H1 (cell line): ENCODE measurements around the gene KLF2. TPM values are rescaled to one million over a fixed set of nuclear protein-coding genes. Genes with fewer than 3 reads are reported as not detected.

Experiments used
- CTCF ChIA-PET: fragments of 300-600 bp; sonication (Branson Sonifier 250); formaldehyde crosslinking; loops from one replicate; lab custom pipeline; 2021; ENCODE audit not compliant: partially characterized antibody; lab: Charles Lee
- POLR2A ChIA-PET: fragments of 300-600 bp; sonication (Branson Sonifier 250); formaldehyde crosslinking; loops from one replicate; lab custom pipeline; 2021; ENCODE audit warnings: inconsistent platforms; ENCODE audit not compliant: partially characterized antibody; lab: Charles Lee
- DNase-seq, 2 experiments: peaks; one replicate each; pipeline versions ENCODE4 v3.0.0 to v3.0.0-alpha.2; 2010 to 2022; ENCODE audit warnings: low spot score in 2 of 2, low read depth in 1 of 2, mixed read lengths in 1 of 2
- FAIRE-seq: peaks from 2 replicates; lab custom pipeline; 2011; peaks lifted over from hg19 to GRCh38; lab: Jason Lieb, UNC
- H2AFZ ChIP-seq: 2 replicates; pipeline ENCODE4 v1.8.1; 2012; ENCODE audit warnings: low read length, inconsistent platforms
- H2AK5ac ChIP-seq: 2 replicates; pipeline ENCODE4 v1.6.1; 2013; ENCODE audit warnings: low read depth, low read length
- H2BK120ac ChIP-seq: replicated peaks from 2 replicates; pipeline ENCODE3; 2013; ENCODE audit warnings: low read depth, low read length, inconsistent platforms
- H2BK12ac ChIP-seq: 2 replicates; pipeline ENCODE4 v1.6.1; 2013; ENCODE audit warnings: low read depth, low read length
- H2BK15ac ChIP-seq: 2 replicates; pipeline ENCODE4 v1.6.1; 2013; ENCODE audit warnings: low read length
- H2BK20ac ChIP-seq: 2 replicates; pipeline ENCODE4 v1.6.1; 2013; ENCODE audit warnings: low read length
- H2BK5ac ChIP-seq: 2 replicates; pipeline ENCODE4 v1.6.1; 2013; ENCODE audit warnings: low read depth, low read length
- H3K14ac ChIP-seq: 2 replicates; pipeline ENCODE4 v1.6.1; 2013; ENCODE audit warnings: inconsistent platforms; ENCODE audit not compliant: insufficient read length
- H3K18ac ChIP-seq: 2 replicates; pipeline ENCODE4 v1.6.1; 2013; ENCODE audit warnings: low read length; ENCODE audit errors: extremely low read depth
- H3K23ac ChIP-seq: 2 replicates; pipeline ENCODE4 v1.6.1; 2013; ENCODE audit warnings: inconsistent platforms; ENCODE audit not compliant: insufficient read length
- H3K23me2 ChIP-seq: 2 replicates; pipeline ENCODE4 v1.6.1; 2013; ENCODE audit warnings: low read depth, low read length
- H3K27ac ChIP-seq: 2 replicates; pipeline ENCODE4 v1.6.1; 2011; ENCODE audit warnings: low read depth, low read length, inconsistent platforms
- H3K27me3 ChIP-seq, 4 experiments: replicated peaks in 1 of 4; 1 replicate in 1 of 4; 2 replicates in 3 of 4; pipeline versions ENCODE4 v1.6.1 to v1.8.1; 2011 to 2013; ENCODE audit warnings: low read length in 3 of 4, mild to moderate bottlenecking in 3 of 4, inconsistent platforms in 2 of 4, mixed read lengths in 2 of 4, moderate library complexity in 1 of 4; ENCODE audit not compliant: control insufficient read depth in 3 of 4, insufficient read depth in 3 of 4; ENCODE audit errors: extremely low read depth in 1 of 4
- H3K36me3 ChIP-seq, 4 experiments: 2 replicates each; pipeline versions ENCODE4 v1.6.1 to v1.8.1; 2011 to 2013; ENCODE audit warnings: mild to moderate bottlenecking in 4 of 4, low read length in 3 of 4, moderate library complexity in 2 of 4, control low read depth in 1 of 4, inconsistent platforms in 1 of 4; ENCODE audit not compliant: insufficient read depth in 4 of 4, control insufficient read depth in 2 of 4
- H3K4ac ChIP-seq: replicated peaks from 2 replicates; pipeline ENCODE3; 2013; ENCODE audit warnings: low read length, low read depth, mixed read lengths, inconsistent platforms; ENCODE audit not compliant: insufficient read length
- H3K4me1 ChIP-seq, 4 experiments: replicated peaks in 1 of 4; 1 replicate in 1 of 4; 2 replicates in 3 of 4; pipeline versions ENCODE4 v1.6.1 to v1.8.1; 2011 to 2013; ENCODE audit warnings: low read length in 3 of 4, inconsistent platforms in 2 of 4, mixed read lengths in 1 of 4; ENCODE audit not compliant: insufficient read depth in 4 of 4, control insufficient read depth in 3 of 4
- H3K4me2 ChIP-seq, 2 experiments: 2 replicates each; pipeline versions ENCODE4 v1.6.1 to v1.8.1; 2011 to 2013; ENCODE audit warnings: low read depth in 2 of 2, low read length in 2 of 2, control low read depth in 1 of 2, inconsistent platforms in 1 of 2, mild to moderate bottlenecking in 1 of 2; ENCODE audit not compliant: insufficient read depth in 1 of 2
- H3K4me3 ChIP-seq, 4 experiments: fragments of 200-600, 300-600 bp in 1 of 4; sonication (generic), shearing (Covaris generic), sonication (Bioruptor Twin) in 1 of 4; 2 replicates each; pipeline versions ENCODE4 v1.5.1 to v1.8.1; 2011 to 2016; ENCODE audit warnings: low read length in 4 of 4, low read depth in 3 of 4, control low read depth in 2 of 4, inconsistent platforms in 2 of 4, mild to moderate bottlenecking in 2 of 4, mixed read lengths in 1 of 4, moderate library complexity in 1 of 4; ENCODE audit not compliant: insufficient read depth in 2 of 4; ENCODE audit errors: extremely low read depth in 1 of 4
- H3K56ac ChIP-seq: replicated peaks from 2 replicates; pipeline ENCODE3; 2013; ENCODE audit warnings: low read depth, mild to moderate bottlenecking, mixed read lengths, low read length, inconsistent platforms; ENCODE audit not compliant: insufficient read length
- H3K79me1 ChIP-seq: 2 replicates; pipeline ENCODE4 v1.6.1; 2013; ENCODE audit warnings: low read depth, low read length, control low read depth
- H3K79me2 ChIP-seq, 2 experiments: 2 replicates each; pipeline versions ENCODE4 v1.6.1 to v1.8.1; 2012 to 2013; ENCODE audit warnings: low read length in 2 of 2, mild to moderate bottlenecking in 2 of 2, inconsistent platforms in 1 of 2; ENCODE audit not compliant: insufficient read depth in 2 of 2, control insufficient read depth in 1 of 2
- H3K9ac ChIP-seq, 4 experiments: replicated peaks in 1 of 4; 1 replicate in 1 of 4; 2 replicates in 3 of 4; pipeline versions ENCODE4 v1.6.1 to v1.8.1; 2011 to 2013; ENCODE audit warnings: low read depth in 3 of 4, low read length in 3 of 4, control low read depth in 2 of 4, mild to moderate bottlenecking in 2 of 4, moderate library complexity in 2 of 4, inconsistent platforms in 1 of 4; ENCODE audit errors: extremely low read depth in 1 of 4
- H3K9me3 ChIP-seq, 2 experiments: 2 replicates each; pipeline versions ENCODE4 v1.6.1 to v1.8.1; 2012 to 2013; ENCODE audit warnings: mild to moderate bottlenecking in 2 of 2, moderate library complexity in 2 of 2, control low read depth in 1 of 2, inconsistent platforms in 1 of 2, low read depth in 1 of 2, low read length in 1 of 2, mixed read lengths in 1 of 2; ENCODE audit not compliant: insufficient read depth in 2 of 2
- H4K20me1 ChIP-seq, 2 experiments: replicated peaks in 1 of 2; 2 replicates each; pipeline versions ENCODE3 to v1.8.1; 2011 to 2013; ENCODE audit warnings: inconsistent platforms in 2 of 2, low read length in 2 of 2, mild to moderate bottlenecking in 1 of 2; ENCODE audit not compliant: insufficient read depth in 2 of 2, control insufficient read depth in 1 of 2
- H4K5ac ChIP-seq: 2 replicates; pipeline ENCODE4 v1.6.1; 2013; ENCODE audit warnings: low read length, low read depth, mixed read lengths, inconsistent platforms; ENCODE audit not compliant: insufficient read length
- H4K8ac ChIP-seq: 2 replicates; pipeline ENCODE4 v1.8.0; 2013; ENCODE audit warnings: mild to moderate bottlenecking, moderate library complexity, low read length, inconsistent platforms; ENCODE audit not compliant: insufficient read depth; ENCODE audit errors: extremely low read depth
- H4K91ac ChIP-seq: replicated peaks from 2 replicates; pipeline ENCODE3; 2013; ENCODE audit warnings: low read length, mixed read lengths, inconsistent platforms; ENCODE audit not compliant: insufficient read length
- CEBPB ChIP-seq: IDR thresholded peaks from 2 replicates; pipeline ENCODE4 v1.6.1; 2012; ENCODE audit warnings: low read depth, low read length
- RFX5 ChIP-seq: IDR thresholded peaks from 2 replicates; pipeline ENCODE4 v1.6.1; 2011; ENCODE audit warnings: low read depth, low read length, improper control_type of control experiment, borderline replicate concordance
- WGBS, 2 experiments: shearing (Covaris generic) in 1 of 2; methylation state at CpG; one replicate each; pipeline versions ENCODE4 v1.1.6 to v1.1.7; 2013 to 2015; ENCODE audit warnings: low lambda C conversion rate in 2 of 2, mixed read lengths in 2 of 2, inconsistent platforms in 1 of 2, low coverage in 1 of 2, missing lambda C conversion rate in 1 of 2; ENCODE audit not compliant: insufficient replicate concordance in 2 of 2, insufficient coverage in 1 of 2, insufficient read length in 1 of 2; ENCODE audit errors: extremely low coverage in 1 of 2, missing lambda C conversion rate in 1 of 2; 5-methylcytosine and 5-hydroxymethylcytosine counted together
- polyA plus RNA-seq, 7 experiments: library from polyadenylated mRNA; depleted of rRNA in 3 of 7; stranded (reverse) in 5 of 7; unstranded in 2 of 7; fragments of >200 nt in 5 of 7; fragments of 200-250 nt in 2 of 7; gene quantifications; 1 replicate in 5 of 7; 2 replicates in 1 of 7; 4 replicates in 1 of 7; pipeline versions ENCODE4 v1.2.1 to v1.2.3, GENCODE V29; 2011 to 2013; ENCODE audit warnings: missing spikeins in 2 of 7, mixed read lengths in 2 of 7
- total RNA-seq: library from RNA; stranded (reverse); fragmentation: NEBNext Ultra II Directional; extraction: Animal tissue kit (Norgen Biotek cat#: 25700); gene quantifications from 2 replicates; pipeline ENCODE4 v1.2.1, GENCODE V29; 2021

Gene KLF2
- total and polyA plus RNA-seq, 2 of the 8 experiments (the other 6 are each of a cell fraction or from before 2014, with no cell fraction given), result 0.19 to 0.33 TPM

DNA sequence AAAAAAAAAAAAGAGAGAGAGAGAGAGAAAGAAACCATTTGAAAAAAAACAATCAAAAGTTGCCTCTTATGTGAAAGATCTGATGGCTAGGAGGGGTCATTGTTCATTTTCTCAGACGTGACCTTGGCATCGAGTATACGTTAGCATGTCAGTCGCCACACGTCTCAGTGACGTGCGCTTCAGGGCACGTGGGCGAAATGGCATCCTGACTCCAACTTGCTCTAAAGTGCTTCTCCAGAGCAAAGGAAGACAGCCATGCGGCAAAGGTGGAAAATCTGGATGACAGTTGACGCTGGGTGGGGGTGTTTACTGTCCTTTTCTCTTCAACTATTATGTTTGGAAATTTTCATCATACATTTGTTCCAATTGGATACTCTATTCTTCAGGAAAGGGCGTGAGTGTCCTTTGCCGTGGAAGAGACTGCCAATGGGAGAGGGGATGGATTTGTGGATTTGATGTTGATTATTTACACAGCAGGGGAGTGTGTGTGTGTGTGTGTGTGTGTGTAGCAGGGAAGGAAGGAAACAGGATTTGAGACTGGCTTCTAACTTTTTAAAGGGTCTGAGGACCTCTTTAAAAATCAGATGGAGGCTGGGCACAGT, 25.0 kb downstream of the KLF2 start:
- no peaks in the 10 kb centered on the region for H3K23me2 ChIP-seq
- no peak for DNase-seq
- POLR2A ChIA-PET, result no interaction called here
- no peak overlapping the region for H2BK5ac ChIP-seq
- 90% methylated on average over 13 of the region's 13 CpGs; no CpG with 5 or more reads in 1 of the 2 experiments for WGBS, 2 experiments
- H2BK12ac ChIP-seq, result no peak overlapping the region
- no peaks in the 10 kb centered on the region for H3K4me1 ChIP-seq
- H3K9me3 ChIP-seq, result no peaks in the 10 kb centered on the region
- no peak for FAIRE-seq
- no peak overlapping the region for H2BK120ac ChIP-seq
- no peak overlapping the region for H3K4me3 ChIP-seq
- H2BK20ac ChIP-seq, result no peak overlapping the region
- no peak overlapping the region for H3K56ac ChIP-seq
- 0 out of 2 replicates have a peak overlapping the region, but pooled peaks have one; percentile 7 for H2AK5ac ChIP-seq
- H3K9ac ChIP-seq, result no peak overlapping the region
- H2AFZ ChIP-seq, result no peak overlapping the region
- no peak overlapping the region for H3K4ac ChIP-seq
- TF ChIP-seq RFX5, result no peak
- no peak for TF ChIP-seq CEBPB
- H3K14ac ChIP-seq, result no peak overlapping the region
- H3K4me2 ChIP-seq, result no peak overlapping the region
- CTCF ChIA-PET, result interaction anchor here (1.5 kb wide), 1 partner anchor 102 kb away, joined by 4 read pairs; no protein-coding TSS in a partner anchor
- H3K27ac ChIP-seq, result no peak overlapping the region
- H3K79me2 ChIP-seq, result no peaks in the 10 kb centered on the region
- H3K18ac ChIP-seq, result no peak overlapping the region
- no peak overlapping the region for H2BK15ac ChIP-seq
- no peaks in the 10 kb centered on the region for H3K36me3 ChIP-seq
- H4K5ac ChIP-seq, result no peak overlapping the region
- H4K91ac ChIP-seq, result no peak overlapping the region
- no peak overlapping the region for H3K23ac ChIP-seq
- H4K8ac ChIP-seq, result no peak overlapping the region
- H4K20me1 ChIP-seq, result no peaks in the 10 kb centered on the region
- H3K27me3 ChIP-seq, result no peaks in the 10 kb centered on the region
- no peaks in the 10 kb centered on the region for H3K79me1 ChIP-seq
